LNCAP (cell line): ENCODE data around the gene TNK2.

Experiments
- TF ChIP-seq, protein P1 (sequence below): fragments of 450-650 bp; IDR thresholded peaks from 2 replicates; pipeline ENCODE4 v1.5.1; 2017; ENCODE audit warnings: mild to moderate bottlenecking

TNK2 gene

DNA sequence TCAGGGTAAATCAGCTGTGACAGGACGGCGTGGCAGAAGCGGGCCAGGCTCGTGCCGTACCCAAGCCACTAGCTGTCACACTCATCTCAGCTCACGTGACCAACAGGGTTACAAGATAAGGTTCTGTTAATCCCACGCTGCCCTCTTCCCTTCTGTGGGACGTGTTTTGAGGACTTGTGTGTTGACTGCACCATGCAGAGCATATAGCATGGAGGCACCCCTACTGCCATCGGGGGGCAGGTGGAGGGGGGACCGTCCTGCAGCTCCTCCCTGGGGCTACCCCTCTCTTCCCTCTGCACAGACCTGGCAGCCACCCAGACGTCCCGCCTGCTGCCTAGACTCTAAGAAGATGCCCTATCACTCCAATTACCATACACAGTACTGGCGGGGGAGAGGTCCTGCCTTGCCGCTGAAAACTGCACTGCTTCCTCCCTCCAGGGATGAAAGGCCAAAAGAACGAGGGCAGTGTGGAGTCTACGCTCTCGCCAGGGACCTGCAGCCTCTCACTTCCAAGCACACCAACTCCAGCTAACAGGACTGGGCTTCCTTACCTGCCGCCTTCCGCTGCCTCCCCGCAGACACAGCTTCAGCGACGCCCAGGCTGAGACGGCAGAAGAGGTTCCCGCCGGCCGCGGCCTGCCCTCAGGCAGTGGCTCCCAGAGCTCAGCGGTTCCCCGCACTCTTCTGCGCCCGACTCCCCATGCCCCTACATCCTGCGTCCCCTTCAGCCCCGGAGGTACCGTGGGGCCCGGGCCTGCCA is at the start of gene TNK2:
Gene TNK2, minus strand, starts transcription at position 618 of the 760 bp plus-strand sequence. CDS start 19,963 bp downstream, outside the sequence.
- TF ChIP-seq, protein P1, sequence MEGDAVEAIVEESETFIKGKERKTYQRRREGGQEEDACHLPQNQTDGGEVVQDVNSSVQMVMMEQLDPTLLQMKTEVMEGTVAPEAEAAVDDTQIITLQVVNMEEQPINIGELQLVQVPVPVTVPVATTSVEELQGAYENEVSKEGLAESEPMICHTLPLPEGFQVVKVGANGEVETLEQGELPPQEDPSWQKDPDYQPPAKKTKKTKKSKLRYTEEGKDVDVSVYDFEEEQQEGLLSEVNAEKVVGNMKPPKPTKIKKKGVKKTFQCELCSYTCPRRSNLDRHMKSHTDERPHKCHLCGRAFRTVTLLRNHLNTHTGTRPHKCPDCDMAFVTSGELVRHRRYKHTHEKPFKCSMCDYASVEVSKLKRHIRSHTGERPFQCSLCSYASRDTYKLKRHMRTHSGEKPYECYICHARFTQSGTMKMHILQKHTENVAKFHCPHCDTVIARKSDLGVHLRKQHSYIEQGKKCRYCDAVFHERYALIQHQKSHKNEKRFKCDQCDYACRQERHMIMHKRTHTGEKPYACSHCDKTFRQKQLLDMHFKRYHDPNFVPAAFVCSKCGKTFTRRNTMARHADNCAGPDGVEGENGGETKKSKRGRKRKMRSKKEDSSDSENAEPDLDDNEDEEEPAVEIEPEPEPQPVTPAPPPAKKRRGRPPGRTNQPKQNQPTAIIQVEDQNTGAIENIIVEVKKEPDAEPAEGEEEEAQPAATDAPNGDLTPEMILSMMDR = no peak

DNA sequence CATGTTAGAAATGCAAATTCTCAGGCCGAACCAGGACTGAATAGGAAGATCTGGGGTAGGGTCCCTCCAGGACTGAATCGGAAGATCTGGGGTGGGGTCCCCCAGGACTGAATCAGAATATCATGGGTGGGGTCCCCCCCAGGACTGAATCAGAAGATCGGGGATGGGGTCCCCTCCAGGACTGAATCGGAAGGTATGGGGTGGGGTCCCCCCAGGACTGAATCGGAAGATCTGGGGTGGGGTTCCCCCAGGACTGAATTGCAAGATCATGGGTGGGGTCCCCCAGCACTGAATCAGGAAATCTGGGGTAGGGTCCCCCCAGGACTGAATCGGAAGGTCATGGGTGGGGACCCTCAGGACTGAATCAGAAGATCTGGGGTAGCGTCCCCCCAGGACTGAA is 48.2 kb upstream of the TNK2 start:
- TF ChIP-seq, protein P1 = no peak

DNA sequence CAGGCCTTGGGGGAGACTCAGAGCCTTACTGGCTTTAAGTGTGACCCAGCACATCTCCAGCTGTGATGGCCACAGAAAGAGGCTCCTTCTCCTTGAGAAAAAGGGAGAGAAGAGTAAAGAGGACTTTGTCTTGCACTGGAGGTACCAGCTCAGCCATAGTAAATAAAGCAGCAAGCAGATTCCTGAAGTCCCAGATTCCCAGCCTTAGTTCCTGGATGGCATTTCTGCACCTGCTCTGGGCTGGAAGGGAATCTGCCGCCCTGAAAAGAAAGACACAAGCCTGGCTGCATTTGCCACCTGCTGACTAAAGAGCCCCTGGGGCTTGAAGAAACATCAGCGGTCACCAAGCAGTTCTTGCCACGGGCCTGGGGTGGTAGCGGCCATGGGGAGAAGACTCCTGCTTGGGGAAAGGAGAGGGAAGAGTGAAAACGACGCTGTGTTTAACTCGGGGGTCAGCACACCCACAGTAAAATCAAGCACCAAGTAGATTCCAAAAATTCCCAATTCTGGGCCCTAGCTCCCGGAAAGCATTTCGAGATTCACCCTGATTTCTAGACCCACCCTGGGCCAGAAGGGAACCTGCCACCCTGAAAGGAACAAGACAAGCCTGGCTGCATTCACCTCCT is 24.2 kb upstream of the TNK2 start:
- TF ChIP-seq, protein P1 = no peak

DNA sequence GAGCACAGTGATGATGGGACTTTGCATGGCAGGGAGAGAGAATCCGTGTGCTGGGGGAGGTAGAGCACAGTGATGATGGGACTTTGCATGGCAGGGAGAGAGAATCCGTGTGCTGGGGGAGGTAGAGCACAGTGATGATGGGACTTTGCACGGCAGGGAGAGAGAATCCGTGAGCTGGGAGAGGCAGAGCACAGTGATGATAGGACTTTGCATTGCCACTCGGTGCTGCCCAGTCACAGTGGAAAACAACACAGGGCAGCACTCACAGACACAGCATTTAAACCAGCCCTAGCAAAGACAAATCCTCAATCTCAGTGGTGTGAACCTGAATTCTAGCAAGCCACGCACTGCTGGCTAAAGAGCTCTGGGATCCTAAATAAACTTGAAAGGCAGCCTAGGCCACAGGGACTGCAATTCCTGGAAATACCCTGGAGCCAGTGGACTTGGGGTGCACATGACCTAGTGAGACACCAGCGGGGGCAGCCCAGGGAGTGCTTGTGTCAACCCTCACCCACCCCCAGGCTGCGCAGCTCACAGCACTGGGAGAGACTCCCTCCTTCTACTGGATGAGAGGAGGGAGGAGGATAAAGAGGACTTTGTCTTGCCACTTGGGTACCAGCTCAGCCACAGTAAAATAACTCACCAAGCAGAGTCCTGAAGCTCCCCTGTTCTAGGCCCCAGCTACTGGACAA is 23.4 kb upstream of the TNK2 start:
- TF ChIP-seq, protein P1 = no peak

DNA sequence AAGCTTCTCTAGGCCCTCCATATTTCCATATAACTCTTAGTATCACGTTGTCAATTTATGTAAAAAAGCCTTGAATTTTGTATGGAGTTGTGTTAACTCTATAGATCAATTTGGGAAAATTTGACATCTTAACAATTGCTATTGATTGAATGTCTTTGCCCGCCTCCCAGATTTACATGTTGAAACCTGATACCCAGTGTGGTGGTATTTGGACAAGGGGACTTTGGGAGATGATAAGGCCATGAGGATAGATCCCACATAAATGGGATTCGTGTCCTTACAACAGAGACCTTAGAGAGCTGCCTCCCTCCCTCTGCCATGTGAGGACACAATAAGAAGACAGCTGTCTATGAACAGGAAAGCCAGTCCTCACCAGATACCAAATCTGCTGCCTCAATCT is 21.1 kb upstream of the TNK2 start:
- TF ChIP-seq, protein P1 = no peak

DNA sequence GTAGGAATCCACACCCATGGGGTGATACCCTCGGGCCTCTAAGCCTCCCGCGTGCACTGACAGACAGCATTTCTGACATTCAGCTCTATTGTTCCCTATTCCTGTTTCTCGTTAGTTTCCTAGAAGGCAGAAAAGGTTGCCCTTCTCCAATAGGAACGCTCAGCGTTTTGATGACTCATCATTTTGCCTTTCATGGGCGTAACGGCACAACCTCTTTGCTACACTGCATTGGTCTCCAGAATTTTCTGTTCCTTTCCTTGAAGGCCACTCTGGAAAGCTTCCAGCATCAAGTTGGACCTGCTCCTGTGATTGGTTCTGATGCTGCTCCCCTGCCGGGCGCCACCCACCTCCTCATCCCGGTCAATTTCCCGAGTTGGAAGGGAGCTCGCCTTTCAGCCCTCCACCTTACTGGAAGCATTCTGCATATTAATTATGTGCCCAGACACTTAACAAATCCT is 13.0 kb upstream of the TNK2 start:
- TF ChIP-seq, protein P1 = no peak

DNA sequence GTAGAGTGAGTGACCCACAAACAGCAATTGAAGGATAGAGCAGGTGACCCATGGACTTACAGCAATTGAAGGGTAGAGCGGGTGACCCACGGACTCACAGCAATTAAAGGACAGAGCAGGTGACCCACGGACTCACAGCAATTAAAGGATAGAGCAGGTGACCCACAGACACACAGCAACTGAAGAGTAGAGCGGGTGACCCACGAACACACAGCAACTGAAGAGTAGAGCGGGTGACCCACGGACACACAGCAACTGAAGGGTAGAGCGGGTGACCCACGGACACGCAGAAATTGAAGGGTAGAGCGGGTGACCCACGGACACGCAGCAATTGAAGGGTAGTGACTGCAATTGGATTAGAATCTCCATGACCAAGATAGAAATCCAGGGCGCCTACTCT is 9.8 kb upstream of the TNK2 start:
- TF ChIP-seq, protein P1 = no peak
